Body of pancreas (tissue), 4 donors: ENCODE measurements around the gene TENM4. TPM values are rescaled to one million over a fixed set of nuclear protein-coding genes. Genes with fewer than 3 reads are reported as not detected.

ENCODE experiments used
- ATAC-seq: fragments of 150-250 bp; one replicate; pipeline ENCODE4 v1.9.1; 2016
- DNase-seq, 4 donors: peaks; one replicate each; pipeline ENCODE4 v3.0.0-alpha.2; 2019
- H3K27ac ChIP-seq, 4 donors: fragments of 200-600 bp; sonication (generic); 1 replicate in 3 of 4; 2 replicates in 1 of 4; pipeline versions ENCODE4 v1.5.1 to v1.6.1; 2016 to 2019; ENCODE audit warnings: mild to moderate bottlenecking in 1 of 4, mixed read lengths in 1 of 4, moderate library complexity in 1 of 4
- H3K27me3 ChIP-seq, 2 donors: fragments of 200-600 bp; sonication (generic); one replicate each; pipeline ENCODE4 v1.6.0; 2016; ENCODE audit warnings: mild to moderate bottlenecking in 1 of 2
- H3K36me3 ChIP-seq, 2 donors: fragments of 200-600 bp; sonication (generic); replicated peaks in 1 of 2; 2 replicates each; pipeline ENCODE4 v1.5.1; 2016; ENCODE audit warnings: low read depth in 2 of 2; ENCODE audit not compliant: insufficient read depth in 1 of 2
- H3K4me1 ChIP-seq: fragments of 200-600 bp; sonication (generic); one replicate; pipeline ENCODE4 v1.6.0; 2016
- H3K4me3 ChIP-seq, 2 donors: fragments of 200-600 bp; sonication (generic); 1 replicate in 1 of 2; 2 replicates in 1 of 2; pipeline ENCODE4 v1.5.1; 2016 to 2019
- H3K9me3 ChIP-seq, 3 donors: fragments of 200-600 bp; sonication (generic); 1 replicate in 2 of 3; 2 replicates in 1 of 3; pipeline ENCODE4 v1.5.1; 2016
- POLR2A ChIP-seq, 3 donors: fragments of 450-650 bp; IDR thresholded peaks; one replicate each; pipeline ENCODE4 v1.6.1; 2016; ENCODE audit warnings: antibody characterized with exemption in 3 of 3, mild to moderate bottlenecking in 2 of 3
- WGBS, 2 donors: methylation state at CpG; one replicate each; pipeline ENCODE4 v1.1.5; 2017; 5-methylcytosine and 5-hydroxymethylcytosine counted together
- intact Hi-C: fragments of 100-400 bp; cut with DNase I; formaldehyde crosslinking; loops from one replicate; pipeline ENCODE4 v1.15.1; 2023
- total RNA-seq, 2 donors: library from RNA; depleted of rRNA; stranded (reverse); fragments of >200 nt; gene quantifications; one replicate each; pipeline ENCODE4 v1.1.0, GENCODE V29; 2016
- TF ChIP-seq, protein P1 (sequence below), 7 experiments: fragments of 450-650 bp in 4 of 7; fragments of 200-600 bp in 3 of 7; sonication (generic) in 3 of 7; IDR thresholded peaks; one replicate each; pipeline ENCODE4 v1.5.1; 2016 to 2019; ENCODE audit warnings: antibody characterized with exemption in 7 of 7

Gene TENM4
- total RNA-seq, 2 donors from 2014 or later: 0.78 to 6.6 TPM

DNA sequence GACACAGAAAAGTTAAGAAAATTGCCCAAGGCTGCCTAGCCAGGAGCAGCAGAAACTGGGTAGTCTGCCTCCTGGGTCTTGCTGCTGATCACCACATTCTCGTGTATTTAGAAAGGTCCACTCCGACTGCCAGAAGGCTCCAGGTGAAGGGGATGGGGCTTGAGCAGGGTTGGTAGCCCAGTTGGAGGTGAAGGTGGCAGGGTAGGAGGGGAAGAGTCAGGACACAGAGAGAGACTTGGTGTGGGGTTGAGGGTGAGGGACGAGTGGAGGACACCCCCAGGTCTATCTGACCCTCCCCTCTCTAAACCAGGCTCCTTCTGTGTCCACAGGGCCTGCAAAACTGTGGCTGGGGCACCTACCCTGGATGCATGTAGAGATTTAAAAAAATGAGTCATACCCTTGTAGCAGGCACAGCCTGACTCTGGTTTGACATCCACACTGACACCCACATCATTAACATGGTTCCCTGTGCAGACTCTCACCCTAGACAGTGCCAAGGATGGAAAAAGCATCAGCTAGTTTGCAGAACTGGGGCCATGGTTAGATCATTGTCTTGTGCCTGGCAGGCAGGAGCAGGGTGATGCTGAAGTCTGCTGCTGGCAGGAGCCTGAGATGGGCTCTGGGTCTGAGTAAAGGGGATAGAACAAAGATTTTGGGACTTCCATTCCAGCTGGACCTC, 273.2 kb downstream of the TENM4 start:
- no peak for ATAC-seq
- Histone ChIP-seq H3K27me3 (no peaks in the 10 kb centered on the region), H3K4me1 (no peaks in the 10 kb centered on the region), H3K9me3 (no peaks in the 10 kb centered on the region), H3K36me3 (no peaks in the 10 kb centered on the region), H3K4me3 (no peak overlapping the region), H3K27ac (no peak overlapping the region)
- WGBS, 2 donors: 56 to 57% methylated on average over 3 of the region's 3 CpGs
- TF ChIP-seq, protein P1, sequence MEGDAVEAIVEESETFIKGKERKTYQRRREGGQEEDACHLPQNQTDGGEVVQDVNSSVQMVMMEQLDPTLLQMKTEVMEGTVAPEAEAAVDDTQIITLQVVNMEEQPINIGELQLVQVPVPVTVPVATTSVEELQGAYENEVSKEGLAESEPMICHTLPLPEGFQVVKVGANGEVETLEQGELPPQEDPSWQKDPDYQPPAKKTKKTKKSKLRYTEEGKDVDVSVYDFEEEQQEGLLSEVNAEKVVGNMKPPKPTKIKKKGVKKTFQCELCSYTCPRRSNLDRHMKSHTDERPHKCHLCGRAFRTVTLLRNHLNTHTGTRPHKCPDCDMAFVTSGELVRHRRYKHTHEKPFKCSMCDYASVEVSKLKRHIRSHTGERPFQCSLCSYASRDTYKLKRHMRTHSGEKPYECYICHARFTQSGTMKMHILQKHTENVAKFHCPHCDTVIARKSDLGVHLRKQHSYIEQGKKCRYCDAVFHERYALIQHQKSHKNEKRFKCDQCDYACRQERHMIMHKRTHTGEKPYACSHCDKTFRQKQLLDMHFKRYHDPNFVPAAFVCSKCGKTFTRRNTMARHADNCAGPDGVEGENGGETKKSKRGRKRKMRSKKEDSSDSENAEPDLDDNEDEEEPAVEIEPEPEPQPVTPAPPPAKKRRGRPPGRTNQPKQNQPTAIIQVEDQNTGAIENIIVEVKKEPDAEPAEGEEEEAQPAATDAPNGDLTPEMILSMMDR (IDR thresholded peaks at IDR 0.05): no peak
- TF ChIP-seq POLR2A (IDR thresholded peaks at IDR 0.05): no peak
- intact Hi-C loops: no loop called here
- no peak for DNase-seq

DNA sequence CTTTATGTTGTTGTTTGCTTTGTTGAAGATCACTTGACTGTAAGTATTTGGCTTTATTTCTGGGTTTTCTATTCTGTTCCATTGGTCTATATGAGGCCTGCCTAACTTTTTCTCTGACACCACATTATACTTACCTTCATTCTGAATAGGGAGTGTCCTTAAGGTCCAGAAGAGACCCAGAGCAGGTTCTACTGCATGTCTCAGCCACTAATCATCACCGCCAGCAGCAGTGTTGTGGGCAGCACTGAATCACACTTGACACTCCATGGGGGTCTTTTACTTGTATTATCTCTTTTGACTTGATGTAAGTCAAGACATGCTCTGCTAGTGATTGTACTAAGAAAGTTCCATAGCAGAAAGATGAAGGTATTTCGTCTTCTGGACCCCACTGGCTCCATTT, 274.9 kb downstream of the TENM4 start:
- H3K36me3 ChIP-seq: no peaks in the 10 kb centered on the region
- no peak overlapping the region for H3K27ac ChIP-seq
- WGBS, 2 donors: 82 to 93% methylated on average over 2 of the region's 2 CpGs
- DNase-seq (no peak), ATAC-seq (no peak)
- H3K9me3 ChIP-seq: no peaks in the 10 kb centered on the region
- H3K27me3 ChIP-seq: no peaks in the 10 kb centered on the region
- no peak overlapping the region for H3K4me3 ChIP-seq
- intact Hi-C loops: no loop called here
- TF ChIP-seq, protein P1 (IDR thresholded peaks at IDR 0.05): no peak
- no peak for TF ChIP-seq POLR2A (IDR thresholded peaks at IDR 0.05)
- H3K4me1 ChIP-seq: no peaks in the 10 kb centered on the region

DNA sequence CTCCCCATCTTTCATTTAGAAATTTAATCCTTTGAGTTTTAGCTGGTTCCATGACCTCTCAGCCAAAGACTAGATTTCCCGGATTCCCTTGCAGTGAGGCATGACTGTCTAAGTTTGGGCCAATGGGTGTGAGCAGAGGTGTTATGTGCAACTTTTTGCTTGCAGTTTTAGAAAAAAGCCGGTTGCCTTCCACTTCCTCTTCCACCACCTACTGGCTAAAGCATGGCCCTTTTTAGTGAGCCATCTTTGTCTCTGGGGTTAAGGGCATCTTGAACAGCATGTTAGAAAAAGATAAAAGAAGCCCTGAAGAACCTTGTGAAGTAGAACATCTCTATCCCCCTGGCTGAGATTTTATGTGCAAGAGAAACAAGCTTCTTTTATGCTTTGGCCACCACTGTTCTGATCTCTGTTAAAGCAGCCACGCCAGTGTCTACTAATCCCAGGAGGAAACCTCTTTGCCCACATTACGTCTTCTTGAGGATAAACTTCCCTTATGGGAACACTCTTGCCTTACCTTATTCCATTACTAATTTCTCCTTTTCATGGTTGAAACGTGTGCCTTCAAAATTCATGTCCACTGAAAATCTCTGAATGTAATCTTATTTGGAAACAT, 279.9 kb downstream of the TENM4 start:
- Histone ChIP-seq H3K9me3 (no peaks in the 10 kb centered on the region), H3K4me3 (no peak overlapping the region), H3K27ac (no peak overlapping the region), H3K27me3 (no peaks in the 10 kb centered on the region), H3K36me3 (no peaks in the 10 kb centered on the region), H3K4me1 (no peaks in the 10 kb centered on the region)
- DNase-seq (peak in 1 of 4 donors; percentile 9), ATAC-seq (no peak)
- intact Hi-C loops: no loop called here
- TF ChIP-seq, protein P1 (IDR thresholded peaks at IDR 0.05): peak in 3 of 7 experiments; percentile 14 to 39 (median 16)
- no peak for TF ChIP-seq POLR2A (IDR thresholded peaks at IDR 0.05)
- WGBS, 2 donors: 52 to 57% methylated on average over 5 of the region's 5 CpGs

GRCh38 chr11:79159657-79160450, 281.0 kb downstream of the TENM4 start:
- TF ChIP-seq, protein P1 (IDR thresholded peaks at IDR 0.05): peak in 6 of 7 experiments; percentile 6 to 49 (median 28)
- TF ChIP-seq POLR2A (IDR thresholded peaks at IDR 0.05): no peak
- H3K9me3 ChIP-seq: no peaks in the 10 kb centered on the region
- H3K27ac ChIP-seq: no peak overlapping the region
- WGBS, 2 donors: 47 to 49% methylated on average over 6 of the region's 6 CpGs
- ATAC-seq: no peak
- no peaks in the 10 kb centered on the region for H3K36me3 ChIP-seq
- no peaks in the 10 kb centered on the region for H3K4me1 ChIP-seq
- intact Hi-C loops: no loop called here
- H3K4me3 ChIP-seq: no peak overlapping the region
- H3K27me3 ChIP-seq: no peaks in the 10 kb centered on the region
- DNase-seq: no peak
